Activated T-helper 17 cell treated with anti-CD3 and anti-CD28 coated beads, Interleukin-2, amount 50 U/mL, for 72 hours (primary cell): ENCODE measurements around the gene OR2T10. TPM values are rescaled to one million over a fixed set of nuclear protein-coding genes. Genes with fewer than 3 reads are reported as not detected.
"Not testable (repeated sequence)": the region's sequence is repeated elsewhere in the genome, so short reads cannot be mapped to it uniquely, and the experiment has no call there.

ENCODE experiments used
- ATAC-seq: fragments of 150-1000 bp; cut with Tn5 transposase; replicated peaks from 2 replicates; pipeline ENCODE4 v1.10.0; 2021; ENCODE audit warnings: mild to moderate bottlenecking, moderate library complexity
- H3K27ac Mint-ChIP-seq: one replicate; pipeline ENCODE4 v1.8.0; 2022; ENCODE audit warnings: mixed read lengths
- H3K27me3 Mint-ChIP-seq: one replicate; pipeline ENCODE4 v1.8.0; 2022; ENCODE audit warnings: mixed read lengths
- H3K36me3 Mint-ChIP-seq: one replicate; pipeline ENCODE4 v1.8.0; 2022; ENCODE audit warnings: low read depth, mild to moderate bottlenecking, mixed read lengths
- H3K4me1 Mint-ChIP-seq: one replicate; pipeline ENCODE4 v1.8.0; 2022; ENCODE audit warnings: mixed read lengths
- H3K4me3 Mint-ChIP-seq: one replicate; pipeline ENCODE4 v1.8.0; 2022; ENCODE audit warnings: mild to moderate bottlenecking, mixed read lengths
- H3K9me3 Mint-ChIP-seq: one replicate; pipeline ENCODE4 v1.8.0; 2022; ENCODE audit warnings: mixed read lengths
- total RNA-seq, 2 donors: library from RNA; stranded (reverse); gene quantifications; one replicate each; pipeline ENCODE4 v1.2.3, GENCODE V29; 2022

OR2T10 gene
- total RNA-seq, 2 donors from 2014 or later = not detected

GRCh38 chr1:248572049-248572448 lies 25.5 kb downstream of the OR2T10 start:
- H3K4me1 Mint-ChIP-seq, H3K36me3 Mint-ChIP-seq, H3K9me3 Mint-ChIP-seq, H3K4me3 Mint-ChIP-seq, H3K27me3 Mint-ChIP-seq, ATAC-seq, H3K27ac Mint-ChIP-seq: not testable (repeated sequence)

DNA sequence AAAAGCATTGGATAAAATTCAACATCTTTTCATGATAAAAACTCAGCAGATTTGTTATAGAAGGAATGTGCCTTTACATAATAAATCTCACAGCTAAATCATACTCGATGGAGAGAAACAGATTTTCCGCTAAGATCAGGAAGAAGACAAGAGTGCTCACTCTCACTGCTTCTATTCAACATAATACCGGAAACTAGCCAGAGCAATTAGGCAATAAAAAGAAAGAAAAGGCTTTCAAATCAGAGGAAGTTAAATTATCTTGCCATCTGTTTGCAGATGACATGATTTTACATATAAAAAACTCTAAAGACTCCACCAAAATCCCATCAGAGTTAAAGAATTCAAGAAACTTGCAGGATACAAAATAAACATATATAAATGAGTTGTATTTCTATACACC lies 26.7 kb downstream of the OR2T10 start:
- H3K27me3 Mint-ChIP-seq, H3K4me1 Mint-ChIP-seq, ATAC-seq, H3K36me3 Mint-ChIP-seq, H3K4me3 Mint-ChIP-seq, H3K9me3 Mint-ChIP-seq, H3K27ac Mint-ChIP-seq: not testable (repeated sequence)

DNA sequence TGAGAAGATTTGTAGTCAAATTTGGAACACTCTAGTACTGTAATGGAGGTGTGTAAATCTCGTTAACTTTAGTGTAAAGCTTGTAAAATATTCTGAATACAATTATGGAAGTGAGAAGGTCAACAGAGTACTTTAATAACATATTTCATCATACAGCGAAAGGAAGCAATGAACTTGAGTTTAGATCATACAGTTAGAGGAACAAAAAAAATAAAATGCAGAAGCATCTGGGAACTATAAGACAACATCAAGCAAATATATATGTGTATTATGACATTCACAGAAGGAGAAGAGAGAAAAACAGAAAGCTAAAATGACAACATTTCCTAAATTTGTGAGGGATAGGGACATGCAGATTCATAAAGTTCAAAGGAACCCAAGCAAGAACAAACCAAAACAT lies 28.5 kb downstream of the OR2T10 start:
- not testable (repeated sequence) for H3K27ac Mint-ChIP-seq

GRCh38 chr1:248565530-248566373 lies 31.7 kb downstream of the OR2T10 start:
- peak; percentile 93 for ATAC-seq
- not testable (repeated sequence) for H3K4me1 Mint-ChIP-seq, H3K36me3 Mint-ChIP-seq, H3K9me3 Mint-ChIP-seq, H3K27me3 Mint-ChIP-seq
- H3K27ac Mint-ChIP-seq = peak overlapping the region; percentile 66
- H3K4me3 Mint-ChIP-seq = peak overlapping the region; percentile 80

More for the DNA sequence above, 28.5 kb downstream of the OR2T10 start:
- H3K4me1 Mint-ChIP-seq, H3K36me3 Mint-ChIP-seq, H3K9me3 Mint-ChIP-seq, H3K4me3 Mint-ChIP-seq, ATAC-seq, H3K27me3 Mint-ChIP-seq: not testable (repeated sequence)

GRCh38 chr1:248562672-248563071 lies 34.8 kb downstream of the OR2T10 start, which contains the start of gene OR2T29:
Gene OR2T29 (minus strand): TSS chr1:248562772. CDS start chr1:248559491, 3,281 bp downstream.
- H3K4me3 Mint-ChIP-seq, H3K27me3 Mint-ChIP-seq, H3K36me3 Mint-ChIP-seq, H3K9me3 Mint-ChIP-seq, ATAC-seq, H3K4me1 Mint-ChIP-seq, H3K27ac Mint-ChIP-seq: not testable (repeated sequence)

GRCh38 chr1:248551027-248551426 lies 46.5 kb downstream of the OR2T10 start:
- not testable (repeated sequence) for ATAC-seq, H3K27me3 Mint-ChIP-seq, H3K4me1 Mint-ChIP-seq, H3K4me3 Mint-ChIP-seq, H3K36me3 Mint-ChIP-seq, H3K9me3 Mint-ChIP-seq, H3K27ac Mint-ChIP-seq

DNA sequence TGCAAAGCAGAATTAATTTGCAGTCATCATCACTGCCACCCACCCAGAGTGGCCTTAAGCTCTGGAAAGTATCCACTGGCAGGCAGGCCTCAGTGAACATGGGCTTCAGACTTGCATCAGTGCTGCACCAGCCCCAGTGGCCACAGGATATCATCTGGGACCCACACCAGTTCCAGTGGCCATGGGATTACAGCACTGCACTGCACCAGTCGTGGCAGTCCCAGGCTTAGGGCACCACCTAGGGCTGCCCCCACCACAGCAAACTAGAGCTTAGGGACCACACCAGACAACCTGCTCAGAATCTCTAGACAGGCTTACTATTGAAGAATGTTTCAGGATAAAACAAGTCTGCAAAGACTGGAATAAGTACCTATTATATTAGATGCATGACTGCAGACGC lies 50.1 kb downstream of the OR2T10 start:
- not testable (repeated sequence) for ATAC-seq, H3K27me3 Mint-ChIP-seq

More for the DNA sequence above, 50.1 kb downstream of the OR2T10 start:
- not testable (repeated sequence) for H3K9me3 Mint-ChIP-seq, H3K4me1 Mint-ChIP-seq, H3K4me3 Mint-ChIP-seq, H3K36me3 Mint-ChIP-seq, H3K27ac Mint-ChIP-seq

Other genes with a start within 250 kb of the OR2T10 start
- gene OR14C36, start 248.9 kb downstream of the OR2T10 start, total RNA-seq = not detected
- not detected for gene OR2T4, start 236.0 kb downstream of the OR2T10 start, total RNA-seq
- not detected for gene OR2T6, start 222.0 kb downstream of the OR2T10 start, total RNA-seq
- gene OR2T1, start 194.7 kb downstream of the OR2T10 start, total RNA-seq = not detected
- not detected for gene OR2T2, start 152.1 kb downstream of the OR2T10 start, total RNA-seq
- not detected for gene OR2T3, start 124.3 kb downstream of the OR2T10 start, total RNA-seq
- gene OR2T5, start 109.1 kb downstream of the OR2T10 start, total RNA-seq = not detected
- not detected for gene OR2G6, start 89.6 kb downstream of the OR2T10 start, total RNA-seq
- gene OR2T29, start 34.9 kb downstream of the OR2T10 start, total RNA-seq = not detected
- gene OR2T34, start 22.9 kb downstream of the OR2T10 start, total RNA-seq = not detected
- gene OR2T11, start 37.4 kb upstream of the OR2T10 start, total RNA-seq = not detected
- not detected for gene OR2T35, start 47.6 kb upstream of the OR2T10 start, total RNA-seq
- not detected for gene OR2T27, start 57.8 kb upstream of the OR2T10 start, total RNA-seq
- not detected for gene OR14I1, start 105.1 kb upstream of the OR2T10 start, total RNA-seq
- not detected for gene LYPD8, start 158.1 kb upstream of the OR2T10 start, total RNA-seq
- gene SH3BP5L, start 228.2 kb upstream of the OR2T10 start, total RNA-seq = 10 to 100 TPM; 21.0 to 25.6 TPM
- gene ZNF672, start 240.5 kb upstream of the OR2T10 start, total RNA-seq = 10 to 100 TPM; 36.1 to 38.8 TPM